NB4 (cell line): ENCODE data around the gene HOXC12.

Source experiments
- DNase-seq: peaks from one replicate; pipeline ENCODE4 v3.0.0; 2010; ENCODE audit warnings: low read depth
- H3K4me3 ChIP-seq: one replicate; pipeline ENCODE4 v1.5.1; 2011; ENCODE audit warnings: mild to moderate bottlenecking, low read depth, low read length, moderate library complexity
- MYC ChIP-seq: IDR thresholded peaks from 2 replicates; pipeline ENCODE4 v1.6.1; 2011; ENCODE audit warnings: low read depth, low read length
- POLR2A ChIP-seq: IDR thresholded peaks from 2 replicates; pipeline ENCODE4 v1.6.1; 2011; ENCODE audit warnings: mild to moderate bottlenecking; ENCODE audit not compliant: insufficient read length; ENCODE audit errors: extremely low read depth
- TF ChIP-seq, protein P1 (sequence below): IDR thresholded peaks from 2 replicates; pipeline ENCODE4 v1.6.1; 2011; ENCODE audit warnings: low read depth, low read length
- TF ChIP-seq, protein P2 (sequence below): IDR thresholded peaks from one replicate; pipeline ENCODE4 v1.5.1; 2012; ENCODE audit warnings: low read depth, low read length

The HOXC12 gene

GRCh38 chr12:53976823-53977595 lies 22.3 kb downstream of the HOXC12 start:
- DNase-seq, result no peak
- TF ChIP-seq, protein P1, sequence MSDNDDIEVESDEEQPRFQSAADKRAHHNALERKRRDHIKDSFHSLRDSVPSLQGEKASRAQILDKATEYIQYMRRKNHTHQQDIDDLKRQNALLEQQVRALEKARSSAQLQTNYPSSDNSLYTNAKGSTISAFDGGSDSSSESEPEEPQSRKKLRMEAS, result no peak
- TF ChIP-seq POLR2A (no peak), MYC (no peak)
- TF ChIP-seq, protein P2, sequence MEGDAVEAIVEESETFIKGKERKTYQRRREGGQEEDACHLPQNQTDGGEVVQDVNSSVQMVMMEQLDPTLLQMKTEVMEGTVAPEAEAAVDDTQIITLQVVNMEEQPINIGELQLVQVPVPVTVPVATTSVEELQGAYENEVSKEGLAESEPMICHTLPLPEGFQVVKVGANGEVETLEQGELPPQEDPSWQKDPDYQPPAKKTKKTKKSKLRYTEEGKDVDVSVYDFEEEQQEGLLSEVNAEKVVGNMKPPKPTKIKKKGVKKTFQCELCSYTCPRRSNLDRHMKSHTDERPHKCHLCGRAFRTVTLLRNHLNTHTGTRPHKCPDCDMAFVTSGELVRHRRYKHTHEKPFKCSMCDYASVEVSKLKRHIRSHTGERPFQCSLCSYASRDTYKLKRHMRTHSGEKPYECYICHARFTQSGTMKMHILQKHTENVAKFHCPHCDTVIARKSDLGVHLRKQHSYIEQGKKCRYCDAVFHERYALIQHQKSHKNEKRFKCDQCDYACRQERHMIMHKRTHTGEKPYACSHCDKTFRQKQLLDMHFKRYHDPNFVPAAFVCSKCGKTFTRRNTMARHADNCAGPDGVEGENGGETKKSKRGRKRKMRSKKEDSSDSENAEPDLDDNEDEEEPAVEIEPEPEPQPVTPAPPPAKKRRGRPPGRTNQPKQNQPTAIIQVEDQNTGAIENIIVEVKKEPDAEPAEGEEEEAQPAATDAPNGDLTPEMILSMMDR, result no peak
- no peak overlapping the region for H3K4me3 ChIP-seq

- DNase-seq, result no peak
- TF ChIP-seq, protein P1, result no peak
- no peak for TF ChIP-seq POLR2A
- TF ChIP-seq, protein P2, result no peak
- H3K4me3 ChIP-seq, result no peak overlapping the region
Measured at GRCh38 chr12:53977596-53978445, 23.1 kb downstream of the HOXC12 start.

DNA sequence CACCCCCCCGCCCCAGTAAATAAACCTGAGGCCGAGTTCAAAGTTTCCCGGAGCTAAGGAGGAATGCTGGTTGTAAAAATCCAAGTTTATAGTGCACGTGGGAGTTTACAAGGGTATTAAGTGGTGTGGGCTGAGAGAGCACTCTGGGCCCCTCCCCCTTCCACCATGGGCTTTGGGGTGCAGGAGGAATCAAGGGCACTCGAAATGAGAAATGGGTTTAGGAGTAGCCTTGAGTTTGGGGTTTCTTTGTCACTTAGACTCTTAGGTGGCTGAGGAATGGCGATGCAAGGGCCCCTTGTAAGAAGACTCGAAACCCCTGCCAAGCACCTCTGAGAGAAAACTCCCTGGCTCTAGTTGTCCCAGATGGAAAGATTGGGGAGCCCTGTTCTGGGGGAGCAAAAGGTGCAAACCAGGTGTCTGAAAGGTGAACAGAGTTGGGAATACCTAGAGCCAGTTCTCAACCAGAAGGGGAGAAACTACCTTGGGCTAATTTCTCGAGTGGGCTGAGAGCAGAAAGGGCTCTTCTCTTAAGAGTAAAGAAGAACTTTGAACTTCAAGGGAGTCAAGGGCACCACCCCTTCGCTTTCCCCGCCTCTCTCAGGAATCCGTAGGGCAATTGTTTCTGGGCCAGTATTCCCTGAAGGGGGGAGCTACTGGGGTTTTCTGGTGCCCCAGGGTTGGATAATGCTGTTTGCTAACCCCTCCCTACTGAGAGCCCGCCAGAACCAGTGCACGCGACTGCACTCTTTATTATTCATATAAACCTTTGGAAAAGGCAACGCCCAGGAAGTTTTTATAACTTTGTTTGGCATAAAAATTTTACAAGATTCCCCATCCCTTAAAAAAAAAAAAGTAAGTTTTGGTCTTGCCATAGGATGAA lies 24.0 kb downstream of the HOXC12 start:
- no peak for DNase-seq
- H3K4me3 ChIP-seq, result no peak overlapping the region
- TF ChIP-seq POLR2A (no peak), MYC (no peak)
- TF ChIP-seq, protein P1, result no peak
- TF ChIP-seq, protein P2, result no peak

DNA sequence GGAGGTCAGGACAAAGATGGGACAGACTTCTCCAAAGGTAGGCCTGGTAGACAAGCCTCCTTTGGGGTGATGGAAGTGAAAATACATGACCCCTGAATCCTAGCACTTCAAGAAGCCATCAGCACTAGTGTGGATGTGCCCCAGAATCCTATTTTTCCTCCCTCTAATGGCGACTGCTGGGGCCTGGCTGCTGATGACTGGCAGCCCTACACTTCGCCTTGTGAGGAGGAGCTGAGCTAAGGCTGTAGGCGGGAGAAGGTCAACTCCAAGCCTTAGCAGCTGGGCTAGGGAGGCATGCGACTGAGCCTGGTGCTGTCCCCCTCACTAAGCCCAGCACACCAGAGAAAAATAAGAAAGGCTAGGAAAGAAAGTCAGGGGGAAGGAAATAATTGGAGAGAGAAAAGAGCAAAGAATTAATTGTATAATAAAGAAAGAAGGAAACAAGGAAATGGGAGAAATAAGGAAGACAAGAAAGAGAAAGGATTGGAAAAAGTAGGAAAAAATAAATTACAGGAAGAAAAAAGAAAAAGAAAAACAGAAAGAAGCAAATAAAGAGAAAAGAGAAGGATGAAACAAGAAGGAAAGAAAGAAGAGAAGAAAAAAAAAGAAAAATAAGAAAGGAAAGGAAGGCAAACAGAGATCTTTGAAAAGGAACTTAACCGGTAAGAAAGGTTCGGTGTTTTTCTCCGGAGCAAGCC lies 25.6 kb downstream of the HOXC12 start:
- TF ChIP-seq, protein P2, result no peak
- TF ChIP-seq MYC (no peak), POLR2A (no peak)
- TF ChIP-seq, protein P1, result no peak
- H3K4me3 ChIP-seq, result no peak overlapping the region
- DNase-seq, result no peak
